ENCODE measurements around the gene PRKCH.

DNA sequence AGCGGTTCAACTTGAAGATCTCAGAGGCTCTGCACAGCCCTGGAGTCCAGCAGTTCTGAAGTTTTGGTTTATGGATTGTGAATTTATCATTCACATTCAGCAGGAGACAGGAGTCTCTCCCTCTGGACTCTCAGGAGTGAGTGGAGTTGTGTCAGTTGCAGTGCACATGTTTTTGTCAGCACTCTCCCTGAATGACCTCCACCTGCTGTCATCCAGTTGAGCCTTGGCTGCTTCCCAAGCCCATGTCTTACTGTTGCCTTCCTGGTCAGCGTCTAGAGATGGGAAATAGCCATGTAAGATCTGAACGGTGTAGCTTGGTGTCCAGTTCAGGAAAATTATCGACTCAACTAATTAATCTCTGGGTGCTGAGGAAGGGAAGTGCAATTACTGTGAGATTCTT lies 133.2 kb downstream of the PRKCH start:
- TF ChIP-seq, protein P1, sequence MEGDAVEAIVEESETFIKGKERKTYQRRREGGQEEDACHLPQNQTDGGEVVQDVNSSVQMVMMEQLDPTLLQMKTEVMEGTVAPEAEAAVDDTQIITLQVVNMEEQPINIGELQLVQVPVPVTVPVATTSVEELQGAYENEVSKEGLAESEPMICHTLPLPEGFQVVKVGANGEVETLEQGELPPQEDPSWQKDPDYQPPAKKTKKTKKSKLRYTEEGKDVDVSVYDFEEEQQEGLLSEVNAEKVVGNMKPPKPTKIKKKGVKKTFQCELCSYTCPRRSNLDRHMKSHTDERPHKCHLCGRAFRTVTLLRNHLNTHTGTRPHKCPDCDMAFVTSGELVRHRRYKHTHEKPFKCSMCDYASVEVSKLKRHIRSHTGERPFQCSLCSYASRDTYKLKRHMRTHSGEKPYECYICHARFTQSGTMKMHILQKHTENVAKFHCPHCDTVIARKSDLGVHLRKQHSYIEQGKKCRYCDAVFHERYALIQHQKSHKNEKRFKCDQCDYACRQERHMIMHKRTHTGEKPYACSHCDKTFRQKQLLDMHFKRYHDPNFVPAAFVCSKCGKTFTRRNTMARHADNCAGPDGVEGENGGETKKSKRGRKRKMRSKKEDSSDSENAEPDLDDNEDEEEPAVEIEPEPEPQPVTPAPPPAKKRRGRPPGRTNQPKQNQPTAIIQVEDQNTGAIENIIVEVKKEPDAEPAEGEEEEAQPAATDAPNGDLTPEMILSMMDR (IDR thresholded peaks at IDR 0.05; ENCODE audit: poor library complexity, severe bottlenecking): no peak
- TF ChIP-seq TAF1 (IDR thresholded peaks at IDR 0.05; ENCODE audit: low read depth) (no peak), POLR2AphosphoS5 (IDR thresholded peaks at IDR 0.05) (no peak), EZH2 (IDR thresholded peaks at IDR 0.05; ENCODE audit: borderline replicate concordance, insufficient read depth, low read length, poor library complexity, severe bottlenecking) (no peak), SMC3 (conservative IDR thresholded peaks at IDR 0.05; ENCODE audit: poor library complexity) (no peak), MXI1 (conservative IDR thresholded peaks at IDR 0.05; ENCODE audit: poor library complexity, severe bottlenecking) (no peak), EP300 (conservative IDR thresholded peaks at IDR 0.05; ENCODE audit: poor library complexity, severe bottlenecking) (no peak), RAD21 (conservative IDR thresholded peaks at IDR 0.05) (no peak)
